H9 (cell line): ENCODE results near the gene CREB3L2. TPM values are rescaled to one million over a fixed set of nuclear protein-coding genes. Genes with fewer than 3 reads are reported as not detected.
A peak's percentile ranks its signal among the peaks of the same experiment; 100 is the strongest.

Experiments used
- DNase-seq: peaks from one replicate; pipeline ENCODE4 v3.0.0-alpha.2; 2017
- H2AFZ ChIP-seq: one replicate; pipeline ENCODE4 v1.6.1; 2013; ENCODE audit warnings: mild to moderate bottlenecking, low read length, control low read depth, moderate library complexity
- H2AK5ac ChIP-seq: 2 replicates; pipeline ENCODE4 v1.6.1; 2013; ENCODE audit warnings: low read length, control low read depth, mixed read lengths; ENCODE audit not compliant: insufficient read length
- H2BK120ac ChIP-seq: one replicate; pipeline ENCODE4 v1.6.1; 2013; ENCODE audit warnings: low read depth, mild to moderate bottlenecking, low read length, control low read depth, inconsistent platforms; ENCODE audit not compliant: poor library complexity, severe bottlenecking
- H2BK12ac ChIP-seq: 2 replicates; pipeline ENCODE4 v1.6.1; 2013; ENCODE audit warnings: low read length, control low read depth, mixed read lengths, low read depth; ENCODE audit not compliant: insufficient read length
- H2BK15ac ChIP-seq: 2 replicates; pipeline ENCODE4 v1.6.1; 2013; ENCODE audit warnings: low read depth, low read length, control low read depth
- H2BK20ac ChIP-seq: one replicate; pipeline ENCODE4 v1.6.1; 2013; ENCODE audit warnings: low read depth, mild to moderate bottlenecking, low read length, control low read depth, inconsistent platforms; ENCODE audit not compliant: poor library complexity, severe bottlenecking
- H2BK5ac ChIP-seq: 2 replicates; pipeline ENCODE4 v1.6.1; 2013; ENCODE audit warnings: low read length, control low read depth, mixed read lengths; ENCODE audit not compliant: insufficient read length
- H3K14ac ChIP-seq: 2 replicates; pipeline ENCODE4 v1.6.1; 2013; ENCODE audit warnings: low read length, control low read depth; ENCODE audit not compliant: insufficient read depth
- H3K18ac ChIP-seq: 2 replicates; pipeline ENCODE4 v1.6.1; 2013; ENCODE audit warnings: low read depth, mild to moderate bottlenecking, mixed read lengths, low read length, control low read depth; ENCODE audit not compliant: insufficient read length
- H3K23ac ChIP-seq: 2 replicates; pipeline ENCODE4 v1.6.1; 2013; ENCODE audit warnings: low read length, control low read depth, mixed read lengths, low read depth; ENCODE audit not compliant: insufficient read length
- H3K23me2 ChIP-seq: 2 replicates; pipeline ENCODE4 v1.6.1; 2013; ENCODE audit warnings: low read depth, mild to moderate bottlenecking, mixed read lengths, low read length, control low read depth; ENCODE audit not compliant: insufficient read length, poor library complexity, severe bottlenecking
- H3K27ac ChIP-seq: 2 replicates; pipeline ENCODE4 v1.5.1; 2013; ENCODE audit warnings: low read length, control low read depth, mixed read lengths, low read depth; ENCODE audit not compliant: insufficient read length
- H3K27me3 ChIP-seq: 2 replicates; pipeline ENCODE4 v1.6.1; 2013; ENCODE audit warnings: low read length, control low read depth, inconsistent platforms; ENCODE audit not compliant: insufficient read depth
- H3K4ac ChIP-seq: 2 replicates; pipeline ENCODE4 v1.6.1; 2013; ENCODE audit warnings: low read depth, mild to moderate bottlenecking, control low read depth, inconsistent platforms, low read length, moderate library complexity
- H3K4me1 ChIP-seq: 2 replicates; pipeline ENCODE4 v1.6.1; 2013; ENCODE audit warnings: low read length, control low read depth, inconsistent platforms; ENCODE audit not compliant: insufficient read depth
- H3K4me2 ChIP-seq: 2 replicates; pipeline ENCODE4 v1.6.1; 2013; ENCODE audit warnings: low read length, control low read depth, mixed read lengths; ENCODE audit not compliant: insufficient read length, insufficient read depth
- H3K56ac ChIP-seq: 2 replicates; pipeline ENCODE4 v1.6.1; 2013; ENCODE audit warnings: low read depth, mild to moderate bottlenecking, mixed read lengths, low read length, control low read depth; ENCODE audit not compliant: insufficient read length
- H3K79me1 ChIP-seq: 2 replicates; pipeline ENCODE4 v1.6.1; 2013; ENCODE audit warnings: low read depth, mild to moderate bottlenecking, moderate library complexity, low read length, control low read depth, inconsistent platforms; ENCODE audit not compliant: insufficient read depth, poor library complexity, severe bottlenecking
- H3K79me2 ChIP-seq: 2 replicates; pipeline ENCODE4 v1.6.1; 2013; ENCODE audit warnings: low read length, control low read depth, inconsistent platforms; ENCODE audit not compliant: insufficient read depth
- H3K9ac ChIP-seq: 2 replicates; pipeline ENCODE4 v1.6.1; 2013; ENCODE audit warnings: low read length, control low read depth, mixed read lengths; ENCODE audit not compliant: insufficient read length; ENCODE audit errors: extremely low read depth
- H3K9me3 ChIP-seq: one replicate; pipeline ENCODE4 v1.6.1; 2013; ENCODE audit warnings: low read depth, low read length, inconsistent platforms; ENCODE audit not compliant: control insufficient read depth
- H3T11ph ChIP-seq: one replicate; pipeline ENCODE4 v1.6.1; 2013; ENCODE audit warnings: mild to moderate bottlenecking, low read length, control low read depth, inconsistent platforms
- H4K20me1 ChIP-seq: one replicate; pipeline ENCODE4 v1.6.1; 2013; ENCODE audit not compliant: control insufficient read depth, insufficient read length, insufficient read depth
- H4K5ac ChIP-seq: 2 replicates; pipeline ENCODE4 v1.6.1; 2013; ENCODE audit warnings: low read depth, mild to moderate bottlenecking, mixed read lengths, low read length, control low read depth; ENCODE audit not compliant: insufficient read length
- H4K8ac ChIP-seq: replicated peaks from 2 replicates; pipeline ENCODE4 v1.6.1; 2013; ENCODE audit warnings: low read length, control low read depth, mixed read lengths, low read depth; ENCODE audit not compliant: insufficient read length
- H4K91ac ChIP-seq: 2 replicates; pipeline ENCODE4 v1.6.1; 2013; ENCODE audit warnings: low read depth, mild to moderate bottlenecking, moderate library complexity, mixed read lengths, low read length, control low read depth; ENCODE audit not compliant: insufficient read length
- H3K27ac Mint-ChIP-seq, 3 experiments: 2 replicates in 2 of 3; 3 replicates in 1 of 3; pipeline ENCODE4 v1.8.0; 2020 to 2021; ENCODE audit warnings: mixed read lengths in 3 of 3, mild to moderate bottlenecking in 1 of 3, moderate library complexity in 1 of 3
- H3K27me3 Mint-ChIP-seq: 2 replicates; pipeline ENCODE4 v1.8.0; 2021; ENCODE audit warnings: low read depth, mild to moderate bottlenecking, moderate library complexity, mixed read lengths
- H3K36me3 Mint-ChIP-seq, 3 experiments: 2 replicates in 2 of 3; 3 replicates in 1 of 3; pipeline ENCODE4 v1.8.0; 2020 to 2021; ENCODE audit warnings: low read depth in 3 of 3, mixed read lengths in 3 of 3; ENCODE audit not compliant: insufficient read depth in 1 of 3
- H3K4me1 Mint-ChIP-seq, 2 experiments: 2 replicates each; pipeline ENCODE4 v1.8.0; 2020; ENCODE audit warnings: mixed read lengths in 2 of 2
- H3K4me3 Mint-ChIP-seq, 2 experiments: 2 replicates in 1 of 2; 3 replicates in 1 of 2; pipeline ENCODE4 v1.8.0; 2020 to 2021; ENCODE audit warnings: mild to moderate bottlenecking in 2 of 2, mixed read lengths in 2 of 2, moderate library complexity in 1 of 2
- H3K9me3 Mint-ChIP-seq, 2 experiments: 2 replicates in 1 of 2; 3 replicates in 1 of 2; pipeline ENCODE4 v1.8.0; 2020; ENCODE audit warnings: mild to moderate bottlenecking in 2 of 2, mixed read lengths in 2 of 2, moderate library complexity in 1 of 2
- WGBS: extraction: QIAGEN DNeasy Blood & Tissue Kit; methylation state at CpG from one replicate; pipeline ENCODE4 v1.1.7; 2013; ENCODE audit warnings: missing lambda C conversion rate, low lambda C conversion rate, mixed read lengths; ENCODE audit not compliant: insufficient read length; ENCODE audit errors: extremely low coverage; 5-methylcytosine and 5-hydroxymethylcytosine counted together
- total RNA-seq: library from RNA; stranded (reverse); gene quantifications from 2 replicates; pipeline ENCODE4 v1.2.1, GENCODE V29; 2021
- TF ChIP-seq, protein P1 (sequence below): fragments of 200-600 bp; sonication (generic); conservative IDR thresholded peaks from 3 replicates; pipeline ENCODE4 v1.8.0; 2021; ENCODE audit warnings: antibody characterized with exemption, mild to moderate bottlenecking

CREB3L2 gene
- total RNA-seq, 1 experiment from 2014 or later, result 60.7 TPM

GRCh38 chr7:137948083-137948844, 53.6 kb downstream of the CREB3L2 start:
- no peaks in the 10 kb centered on the region for H3K27me3 ChIP-seq
- no CpG with 5 or more reads among the region's 5 CpGs for WGBS
- no peaks in the 10 kb centered on the region for H3K9me3 ChIP-seq
- no peak overlapping the region for H3K4me3 Mint-ChIP-seq
- peaks cover 0 to 8% (median 0%) of the 10 kb centered on the region in 3 experiments; a peak in 1 of 7 replicates for H3K36me3 Mint-ChIP-seq
- H3K4ac ChIP-seq, result no peak overlapping the region
- H3K23ac ChIP-seq, result no peak overlapping the region
- H3K23me2 ChIP-seq, result no peaks in the 10 kb centered on the region
- no peak overlapping the region for H3K27ac ChIP-seq
- no peak overlapping the region for H2BK15ac ChIP-seq
- H3K18ac ChIP-seq, result no peak overlapping the region
- H3K4me2 ChIP-seq, result no peak overlapping the region
- H2BK20ac ChIP-seq, result no peak overlapping the region
- no peak overlapping the region for H2BK12ac ChIP-seq
- peak overlapping the region; percentile 65 for H4K91ac ChIP-seq
- H3K27ac Mint-ChIP-seq, result peak overlapping the region in 1 of 3 experiments; percentile 66; a peak in 1 of 7 replicates
- no peaks in the 10 kb centered on the region for H3K79me1 ChIP-seq
- TF ChIP-seq, protein P1, sequence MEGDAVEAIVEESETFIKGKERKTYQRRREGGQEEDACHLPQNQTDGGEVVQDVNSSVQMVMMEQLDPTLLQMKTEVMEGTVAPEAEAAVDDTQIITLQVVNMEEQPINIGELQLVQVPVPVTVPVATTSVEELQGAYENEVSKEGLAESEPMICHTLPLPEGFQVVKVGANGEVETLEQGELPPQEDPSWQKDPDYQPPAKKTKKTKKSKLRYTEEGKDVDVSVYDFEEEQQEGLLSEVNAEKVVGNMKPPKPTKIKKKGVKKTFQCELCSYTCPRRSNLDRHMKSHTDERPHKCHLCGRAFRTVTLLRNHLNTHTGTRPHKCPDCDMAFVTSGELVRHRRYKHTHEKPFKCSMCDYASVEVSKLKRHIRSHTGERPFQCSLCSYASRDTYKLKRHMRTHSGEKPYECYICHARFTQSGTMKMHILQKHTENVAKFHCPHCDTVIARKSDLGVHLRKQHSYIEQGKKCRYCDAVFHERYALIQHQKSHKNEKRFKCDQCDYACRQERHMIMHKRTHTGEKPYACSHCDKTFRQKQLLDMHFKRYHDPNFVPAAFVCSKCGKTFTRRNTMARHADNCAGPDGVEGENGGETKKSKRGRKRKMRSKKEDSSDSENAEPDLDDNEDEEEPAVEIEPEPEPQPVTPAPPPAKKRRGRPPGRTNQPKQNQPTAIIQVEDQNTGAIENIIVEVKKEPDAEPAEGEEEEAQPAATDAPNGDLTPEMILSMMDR, result no peak
- H3K56ac ChIP-seq, result no peak overlapping the region
- peak overlapping the region; percentile 33 for H4K5ac ChIP-seq
- H2AFZ ChIP-seq, result no peak overlapping the region
- no peak overlapping the region for H3K9ac ChIP-seq
- peaks cover 32 to 44% of the 10 kb centered on the region in 2 experiments for H3K4me1 Mint-ChIP-seq
- DNase-seq, result no peak
- peaks cover 4% of the 10 kb centered on the region; the same call in 1 of the 2 replicates for H3K4me1 ChIP-seq
- H3K9me3 Mint-ChIP-seq, result no peaks in the 10 kb centered on the region
- no peaks in the 10 kb centered on the region for H3K27me3 Mint-ChIP-seq
- H2AK5ac ChIP-seq, result no peak overlapping the region
- no peak overlapping the region for H2BK120ac ChIP-seq
- H3K14ac ChIP-seq, result no peak overlapping the region
- H4K8ac ChIP-seq, result no peak overlapping the region
- no peaks in the 10 kb centered on the region for H4K20me1 ChIP-seq
- H3T11ph ChIP-seq, result no peak overlapping the region
- H2BK5ac ChIP-seq, result no peak overlapping the region
- H3K79me2 ChIP-seq, result peaks cover 4% of the 10 kb centered on the region; the same call in 1 of the 2 replicates
